ENCODE results near the gene DNAH10. TPM values are rescaled to one million over a fixed set of nuclear protein-coding genes. Genes with fewer than 3 reads are reported as not detected.

The DNAH10 gene
- total and polyA plus RNA-seq, 2 of the 13 experiments (the other 11 are each of a cell fraction or from before 2014, with no cell fraction given), result 0.01 to 0.02 TPM

DNA sequence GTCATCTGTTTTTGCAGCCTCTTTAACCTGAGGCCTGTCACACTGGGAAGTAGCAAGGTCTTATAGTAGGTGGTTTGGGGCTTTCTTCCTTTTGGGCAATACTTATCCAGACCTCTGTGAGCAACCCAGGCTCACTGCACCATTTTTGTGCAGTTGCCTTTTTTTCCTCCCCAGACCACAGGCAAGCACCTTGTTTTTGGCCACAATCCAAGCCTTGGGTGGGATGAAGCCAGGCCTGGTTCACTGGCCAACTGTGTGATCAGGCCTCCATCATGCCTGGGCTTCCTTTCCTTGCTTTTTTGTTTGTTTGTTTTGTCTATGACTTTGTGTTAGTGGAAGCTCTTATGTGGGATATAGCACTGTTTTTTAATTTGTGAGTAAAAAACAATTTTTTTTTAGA, 71.7 kb downstream of the DNAH10 start:
- no peak for ATAC-seq
- TF ChIP-seq, protein P1, sequence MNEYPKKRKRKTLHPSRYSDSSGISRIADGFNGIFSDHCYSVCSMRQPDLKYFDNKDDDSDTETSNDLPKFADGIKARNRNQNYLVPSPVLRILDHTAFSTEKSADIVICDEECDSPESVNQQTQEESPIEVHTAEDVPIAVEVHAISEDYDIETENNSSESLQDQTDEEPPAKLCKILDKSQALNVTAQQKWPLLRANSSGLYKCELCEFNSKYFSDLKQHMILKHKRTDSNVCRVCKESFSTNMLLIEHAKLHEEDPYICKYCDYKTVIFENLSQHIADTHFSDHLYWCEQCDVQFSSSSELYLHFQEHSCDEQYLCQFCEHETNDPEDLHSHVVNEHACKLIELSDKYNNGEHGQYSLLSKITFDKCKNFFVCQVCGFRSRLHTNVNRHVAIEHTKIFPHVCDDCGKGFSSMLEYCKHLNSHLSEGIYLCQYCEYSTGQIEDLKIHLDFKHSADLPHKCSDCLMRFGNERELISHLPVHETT (CRISPR knock-in tag; conservative IDR thresholded peaks at IDR 0.05), result no peak
- TF ChIP-seq ZNF563 (CRISPR knock-in tag; IDR thresholded peaks at IDR 0.05), result no peak
- TF ChIP-seq ZNF703 (CRISPR knock-in tag; IDR thresholded peaks at IDR 0.05; ENCODE audit: borderline replicate concordance), result no peak
- TF ChIP-seq FOXP1 (IDR thresholded peaks at IDR 0.05), result no peak
- no peak for TF ChIP-seq FOXP1 (CRISPR knock-in tag; IDR thresholded peaks at IDR 0.05)
- no peak for TF ChIP-seq ZNF326 (CRISPR knock-in tag; IDR thresholded peaks at IDR 0.05; ENCODE audit: borderline replicate concordance)
- no peak for TF ChIP-seq TMF1 (CRISPR knock-in tag; IDR thresholded peaks at IDR 0.05; ENCODE audit: low read depth)
- TF ChIP-seq, protein P2, sequence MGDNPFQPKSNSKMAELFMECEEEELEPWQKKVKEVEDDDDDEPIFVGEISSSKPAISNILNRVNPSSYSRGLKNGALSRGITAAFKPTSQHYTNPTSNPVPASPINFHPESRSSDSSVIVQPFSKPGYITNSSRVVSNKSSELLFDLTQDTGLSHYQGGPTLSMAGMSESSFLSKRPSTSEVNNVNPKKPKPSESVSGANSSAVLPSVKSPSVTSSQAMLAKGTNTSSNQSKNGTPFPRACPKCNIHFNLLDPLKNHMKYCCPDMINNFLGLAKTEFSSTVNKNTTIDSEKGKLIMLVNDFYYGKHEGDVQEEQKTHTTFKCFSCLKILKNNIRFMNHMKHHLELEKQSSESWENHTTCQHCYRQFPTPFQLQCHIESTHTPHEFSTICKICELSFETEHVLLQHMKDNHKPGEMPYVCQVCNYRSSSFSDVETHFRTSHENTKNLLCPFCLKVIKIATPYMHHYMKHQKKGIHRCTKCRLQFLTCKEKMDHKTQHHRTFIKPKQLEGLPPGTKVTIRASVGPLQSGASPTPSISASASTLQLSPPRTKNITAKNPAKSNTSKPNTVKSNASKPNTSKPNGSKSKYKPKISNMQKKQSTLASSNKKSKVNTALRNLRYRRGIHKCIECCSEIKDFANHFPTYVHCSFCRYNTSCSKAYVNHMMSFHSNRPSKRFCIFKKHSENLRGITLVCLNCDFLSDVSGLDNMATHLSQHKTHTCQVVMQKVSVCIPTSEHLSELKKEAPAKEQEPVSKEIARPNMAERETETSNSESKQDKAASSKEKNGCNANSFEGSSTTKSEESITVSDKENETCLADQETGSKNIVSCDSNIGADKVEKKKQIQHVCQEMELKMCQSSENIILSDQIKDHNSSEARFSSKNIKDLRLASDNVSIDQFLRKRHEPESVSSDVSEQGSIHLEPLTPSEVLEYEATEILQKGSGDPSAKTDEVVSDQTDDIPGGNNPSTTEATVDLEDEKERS (CRISPR knock-in tag; IDR thresholded peaks at IDR 0.05), result no peak
- TF ChIP-seq, protein P3, sequence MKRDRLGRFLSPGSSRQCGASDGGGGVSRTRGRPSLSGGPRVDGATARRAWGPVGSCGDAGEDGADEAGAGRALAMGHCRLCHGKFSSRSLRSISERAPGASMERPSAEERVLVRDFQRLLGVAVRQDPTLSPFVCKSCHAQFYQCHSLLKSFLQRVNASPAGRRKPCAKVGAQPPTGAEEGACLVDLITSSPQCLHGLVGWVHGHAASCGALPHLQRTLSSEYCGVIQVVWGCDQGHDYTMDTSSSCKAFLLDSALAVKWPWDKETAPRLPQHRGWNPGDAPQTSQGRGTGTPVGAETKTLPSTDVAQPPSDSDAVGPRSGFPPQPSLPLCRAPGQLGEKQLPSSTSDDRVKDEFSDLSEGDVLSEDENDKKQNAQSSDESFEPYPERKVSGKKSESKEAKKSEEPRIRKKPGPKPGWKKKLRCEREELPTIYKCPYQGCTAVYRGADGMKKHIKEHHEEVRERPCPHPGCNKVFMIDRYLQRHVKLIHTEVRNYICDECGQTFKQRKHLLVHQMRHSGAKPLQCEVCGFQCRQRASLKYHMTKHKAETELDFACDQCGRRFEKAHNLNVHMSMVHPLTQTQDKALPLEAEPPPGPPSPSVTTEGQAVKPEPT (CRISPR knock-in tag; IDR thresholded peaks at IDR 0.05; ENCODE audit: low read depth), result no peak
- TF ChIP-seq NFE2L2 (IDR thresholded peaks at IDR 0.05; ENCODE audit: low read length), result no peak
- TF ChIP-seq ZNF558 (CRISPR knock-in tag; IDR thresholded peaks at IDR 0.05; ENCODE audit: borderline replicate concordance), result no peak
- no peak for TF ChIP-seq HMG20B (CRISPR knock-in tag; conservative IDR thresholded peaks at IDR 0.05)
- TF ChIP-seq, protein P4, sequence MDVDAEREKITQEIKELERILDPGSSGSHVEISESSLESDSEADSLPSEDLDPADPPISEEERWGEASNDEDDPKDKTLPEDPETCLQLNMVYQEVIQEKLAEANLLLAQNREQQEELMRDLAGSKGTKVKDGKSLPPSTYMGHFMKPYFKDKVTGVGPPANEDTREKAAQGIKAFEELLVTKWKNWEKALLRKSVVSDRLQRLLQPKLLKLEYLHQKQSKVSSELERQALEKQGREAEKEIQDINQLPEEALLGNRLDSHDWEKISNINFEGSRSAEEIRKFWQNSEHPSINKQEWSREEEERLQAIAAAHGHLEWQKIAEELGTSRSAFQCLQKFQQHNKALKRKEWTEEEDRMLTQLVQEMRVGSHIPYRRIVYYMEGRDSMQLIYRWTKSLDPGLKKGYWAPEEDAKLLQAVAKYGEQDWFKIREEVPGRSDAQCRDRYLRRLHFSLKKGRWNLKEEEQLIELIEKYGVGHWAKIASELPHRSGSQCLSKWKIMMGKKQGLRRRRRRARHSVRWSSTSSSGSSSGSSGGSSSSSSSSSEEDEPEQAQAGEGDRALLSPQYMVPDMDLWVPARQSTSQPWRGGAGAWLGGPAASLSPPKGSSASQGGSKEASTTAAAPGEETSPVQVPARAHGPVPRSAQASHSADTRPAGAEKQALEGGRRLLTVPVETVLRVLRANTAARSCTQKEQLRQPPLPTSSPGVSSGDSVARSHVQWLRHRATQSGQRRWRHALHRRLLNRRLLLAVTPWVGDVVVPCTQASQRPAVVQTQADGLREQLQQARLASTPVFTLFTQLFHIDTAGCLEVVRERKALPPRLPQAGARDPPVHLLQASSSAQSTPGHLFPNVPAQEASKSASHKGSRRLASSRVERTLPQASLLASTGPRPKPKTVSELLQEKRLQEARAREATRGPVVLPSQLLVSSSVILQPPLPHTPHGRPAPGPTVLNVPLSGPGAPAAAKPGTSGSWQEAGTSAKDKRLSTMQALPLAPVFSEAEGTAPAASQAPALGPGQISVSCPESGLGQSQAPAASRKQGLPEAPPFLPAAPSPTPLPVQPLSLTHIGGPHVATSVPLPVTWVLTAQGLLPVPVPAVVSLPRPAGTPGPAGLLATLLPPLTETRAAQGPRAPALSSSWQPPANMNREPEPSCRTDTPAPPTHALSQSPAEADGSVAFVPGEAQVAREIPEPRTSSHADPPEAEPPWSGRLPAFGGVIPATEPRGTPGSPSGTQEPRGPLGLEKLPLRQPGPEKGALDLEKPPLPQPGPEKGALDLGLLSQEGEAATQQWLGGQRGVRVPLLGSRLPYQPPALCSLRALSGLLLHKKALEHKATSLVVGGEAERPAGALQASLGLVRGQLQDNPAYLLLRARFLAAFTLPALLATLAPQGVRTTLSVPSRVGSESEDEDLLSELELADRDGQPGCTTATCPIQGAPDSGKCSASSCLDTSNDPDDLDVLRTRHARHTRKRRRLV (CRISPR knock-in tag; IDR thresholded peaks at IDR 0.05), result no peak
- TF ChIP-seq ZFP36L2 (CRISPR knock-in tag; IDR thresholded peaks at IDR 0.05), result no peak

More for the DNA sequence above, 71.7 kb downstream of the DNAH10 start:
- Histone ChIP-seq H3K36me3 (replicated peaks in 1 of 2; ENCODE audit: control insufficient read depth in 1 of 2, insufficient read depth in 2 of 2, low read length in 2 of 2) (no peaks in the 10 kb centered on the region), H2AFZ (ENCODE audit: low read length) (no peak overlapping the region), H3K27me3 (ENCODE audit: control insufficient read depth in 1 of 2, insufficient read depth in 2 of 2, low read length in 2 of 2) (no peaks in the 10 kb centered on the region; a peak in 1 of 5 replicates), H3K4me2 (ENCODE audit: low read depth, low read length) (no peak overlapping the region), H3K4me3 (replicated peaks in 1 of 3; ENCODE audit: insufficient read depth in 1 of 3, low read depth in 2 of 3, low read length in 3 of 3) (no peak overlapping the region), H3K27ac (ENCODE audit: extremely low read length, insufficient read depth, low read length) (no peak overlapping the region), H3K4me1 (ENCODE audit: insufficient read depth, low read length) (peaks cover 19% of the 10 kb centered on the region), H3K9me3 (ENCODE audit: low read length) (no peaks in the 10 kb centered on the region), H3K79me2 (ENCODE audit: insufficient read depth, low read length) (no peaks in the 10 kb centered on the region), H4K20me1 (ENCODE audit: insufficient read depth, low read length) (no peaks in the 10 kb centered on the region), H3K9ac (ENCODE audit: insufficient read depth, low read depth, low read length) (no peak overlapping the region)
- CTCF ChIA-PET (ENCODE audit: low intra/inter-chr PET ratio, low total read pairs), result no interaction called here
- in situ Hi-C loops (cut with HindIII; ENCODE audit: extremely low pct_ligation_motif_present, low pct_unique_long_range_greater_than_20kb) (no loop called here), intact Hi-C loops (cut with micrococcal nuclease; ENCODE audit: unreplicated experiment) (no loop called here)
- no peak for DNase-seq (ENCODE audit: low spot score)
- BruUV-seq (replicated peaks), result no TSS peak
- no peak for FAIRE-seq
- POLR2A ChIA-PET, result no interaction called here
